Activated T-cell treated with anti-CD3 and anti-CD28 coated beads for 48 hours (primary cell): Measurements from ENCODE around the gene GLYATL1B.
"Not testable (repeated sequence)": the region's sequence is repeated elsewhere in the genome, so short reads cannot be mapped to it uniquely, and the experiment has no call there.

Experiments used
- DNase-seq: peaks from one replicate; pipeline ENCODE4 v3.0.0-alpha.2; 2020; ENCODE audit warnings: low read depth

GLYATL1B gene, protein sequence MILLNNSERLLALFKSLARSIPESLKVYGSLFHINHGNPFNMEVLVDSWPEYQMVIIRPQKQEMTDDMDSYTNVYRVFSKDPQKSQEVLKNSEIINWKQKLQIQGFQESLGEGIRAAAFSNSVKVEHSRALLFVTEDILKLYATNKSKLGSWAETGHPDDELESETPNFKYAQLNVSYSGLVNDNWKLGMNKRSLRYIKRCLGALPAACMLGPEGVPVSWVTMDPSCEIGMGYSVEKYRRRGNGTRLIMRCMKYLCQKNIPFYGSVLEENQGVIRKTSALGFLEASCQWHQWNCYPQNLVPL

DNA sequence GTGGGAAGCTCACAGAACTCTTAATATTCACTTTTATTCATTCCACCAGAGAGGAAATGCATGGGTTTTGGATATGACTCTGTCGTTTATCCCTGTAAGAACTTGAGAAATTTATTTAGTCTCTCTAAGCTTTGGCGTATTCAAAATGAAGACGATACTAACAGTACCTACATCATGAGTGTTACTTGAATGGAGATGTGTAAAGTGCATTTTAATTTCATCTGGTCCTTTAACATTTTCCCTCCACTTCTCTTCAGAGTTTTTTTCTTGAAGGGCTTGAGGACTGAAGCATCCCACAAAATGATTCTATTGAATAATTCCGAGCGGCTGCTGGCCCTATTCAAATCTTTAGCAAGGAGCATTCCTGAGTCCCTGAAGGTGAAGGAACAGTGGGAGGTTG, at the start of gene GLYATL1B:
Gene GLYATL1B (plus strand): TSS at position 301 of the 400 bp plus-strand sequence. CDS start 0 bp downstream, at position 301.
- DNase-seq: not testable (repeated sequence)

DNA sequence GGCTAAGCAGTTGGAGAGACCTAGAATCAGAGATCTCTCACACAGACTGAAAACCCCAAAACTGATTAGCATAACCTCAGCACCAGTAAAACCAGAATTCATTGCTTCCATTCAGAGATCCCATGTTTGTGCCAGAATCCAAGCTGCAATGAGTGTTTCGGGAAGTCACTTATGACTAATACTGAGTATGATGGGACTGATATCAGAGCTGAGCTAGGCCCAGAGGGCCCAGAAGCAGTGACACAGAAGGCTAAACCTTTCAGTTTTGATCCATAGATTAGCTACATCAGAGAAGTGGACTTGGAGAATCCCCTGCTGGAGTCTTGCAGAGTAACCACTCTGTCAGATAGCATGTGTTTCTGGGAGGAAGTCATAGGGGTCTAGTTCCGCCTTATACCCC, 49.6 kb upstream of the GLYATL1B start:
- not testable (repeated sequence) for DNase-seq

DNA sequence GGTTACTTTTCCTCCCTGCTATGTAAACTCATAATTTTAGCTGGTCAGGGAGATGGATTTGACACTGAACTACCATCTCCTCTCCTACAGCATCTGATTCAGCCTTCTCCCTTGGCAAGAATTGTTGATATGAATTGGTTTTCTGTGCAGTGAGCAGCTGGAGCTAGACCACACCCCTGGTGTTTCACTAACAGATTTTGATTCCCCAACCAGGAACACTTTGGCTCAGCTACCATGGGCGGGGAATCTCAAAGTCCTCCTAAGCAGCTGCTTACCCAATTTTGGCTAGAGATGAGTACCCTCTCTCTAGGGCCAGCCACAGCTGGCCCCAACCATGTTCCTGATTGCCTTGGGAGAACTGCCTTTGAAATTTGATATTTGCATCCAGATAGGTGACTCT, 48.7 kb upstream of the GLYATL1B start:
- DNase-seq: not testable (repeated sequence)

DNA sequence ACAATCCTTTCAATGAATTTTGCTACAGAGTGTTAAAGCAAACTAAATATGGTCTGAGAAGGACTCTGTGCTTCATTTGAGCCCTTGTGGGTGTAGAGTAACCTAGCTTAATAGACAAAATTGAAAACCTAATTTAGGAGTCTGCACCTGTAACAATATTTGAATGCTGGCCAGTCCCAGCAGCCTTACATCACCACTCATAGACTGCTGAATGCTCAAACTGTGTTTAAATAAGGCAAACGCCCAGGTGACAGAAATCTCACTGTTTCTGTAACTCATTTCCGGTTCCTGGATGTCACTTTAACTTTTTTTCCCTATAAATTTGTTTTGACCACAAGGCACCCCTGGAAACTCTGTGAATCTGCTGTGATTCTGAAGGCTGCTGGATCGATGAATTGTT, 45.5 kb upstream of the GLYATL1B start:
- no peak for DNase-seq

DNA sequence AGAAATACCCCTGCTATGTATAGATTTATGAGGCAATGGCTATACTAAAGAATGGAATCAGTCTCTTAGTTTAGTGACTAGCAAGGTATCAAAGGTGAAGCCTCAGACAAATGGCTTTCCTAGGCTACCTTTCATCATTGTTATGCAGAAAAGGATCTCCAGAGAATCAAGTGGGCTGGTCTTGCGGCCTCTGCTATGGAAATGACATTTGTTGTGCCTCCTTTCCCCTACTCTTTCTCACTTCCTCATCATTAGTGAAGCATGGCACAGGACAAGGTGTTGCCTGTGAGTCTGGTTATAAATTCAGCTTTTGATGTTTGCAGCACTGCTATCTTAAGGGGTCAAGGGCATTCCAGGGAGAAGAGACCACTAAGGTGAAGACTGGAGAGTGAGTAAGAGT, 34.7 kb upstream of the GLYATL1B start:
- not testable (repeated sequence) for DNase-seq

DNA sequence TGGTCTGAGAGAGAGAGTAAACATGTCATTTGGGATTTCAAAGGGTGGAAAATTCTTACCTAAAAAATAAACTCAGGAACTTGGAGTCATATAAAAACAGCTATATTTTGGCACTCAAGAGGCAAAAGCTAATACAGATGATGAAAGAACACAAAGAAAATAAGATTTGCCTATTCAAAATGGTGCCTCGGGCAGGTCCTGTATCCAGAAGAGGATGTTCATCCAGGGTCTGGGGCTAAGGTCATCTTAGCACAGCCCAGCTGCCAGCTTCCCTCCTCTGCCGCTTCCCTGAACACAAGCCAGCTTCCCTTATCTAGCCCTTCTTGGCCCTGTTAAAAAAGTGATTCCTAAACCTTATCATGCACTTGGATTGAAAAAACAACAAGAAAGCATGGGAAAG, 33.8 kb upstream of the GLYATL1B start:
- DNase-seq: not testable (repeated sequence)

DNA sequence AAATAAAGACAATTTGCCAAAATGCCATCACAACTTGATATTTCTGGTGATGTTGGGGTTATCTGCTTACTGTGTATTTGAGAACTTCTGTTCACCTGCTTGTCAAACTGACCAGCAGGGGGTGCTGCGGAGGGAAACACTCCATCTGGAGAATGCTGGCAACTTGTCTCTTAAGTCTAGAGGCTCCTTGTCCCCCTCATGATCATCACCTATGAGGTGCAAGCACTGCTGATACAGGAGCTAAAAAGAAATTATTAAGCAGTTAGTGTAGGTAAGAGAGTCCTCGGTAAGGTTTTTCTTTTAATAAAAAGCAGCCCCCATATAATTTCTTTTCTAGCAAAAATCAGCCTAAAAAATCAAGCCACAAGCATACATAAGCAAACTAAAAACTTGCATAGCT, 32.7 kb upstream of the GLYATL1B start:
- DNase-seq: peak; percentile 65

DNA sequence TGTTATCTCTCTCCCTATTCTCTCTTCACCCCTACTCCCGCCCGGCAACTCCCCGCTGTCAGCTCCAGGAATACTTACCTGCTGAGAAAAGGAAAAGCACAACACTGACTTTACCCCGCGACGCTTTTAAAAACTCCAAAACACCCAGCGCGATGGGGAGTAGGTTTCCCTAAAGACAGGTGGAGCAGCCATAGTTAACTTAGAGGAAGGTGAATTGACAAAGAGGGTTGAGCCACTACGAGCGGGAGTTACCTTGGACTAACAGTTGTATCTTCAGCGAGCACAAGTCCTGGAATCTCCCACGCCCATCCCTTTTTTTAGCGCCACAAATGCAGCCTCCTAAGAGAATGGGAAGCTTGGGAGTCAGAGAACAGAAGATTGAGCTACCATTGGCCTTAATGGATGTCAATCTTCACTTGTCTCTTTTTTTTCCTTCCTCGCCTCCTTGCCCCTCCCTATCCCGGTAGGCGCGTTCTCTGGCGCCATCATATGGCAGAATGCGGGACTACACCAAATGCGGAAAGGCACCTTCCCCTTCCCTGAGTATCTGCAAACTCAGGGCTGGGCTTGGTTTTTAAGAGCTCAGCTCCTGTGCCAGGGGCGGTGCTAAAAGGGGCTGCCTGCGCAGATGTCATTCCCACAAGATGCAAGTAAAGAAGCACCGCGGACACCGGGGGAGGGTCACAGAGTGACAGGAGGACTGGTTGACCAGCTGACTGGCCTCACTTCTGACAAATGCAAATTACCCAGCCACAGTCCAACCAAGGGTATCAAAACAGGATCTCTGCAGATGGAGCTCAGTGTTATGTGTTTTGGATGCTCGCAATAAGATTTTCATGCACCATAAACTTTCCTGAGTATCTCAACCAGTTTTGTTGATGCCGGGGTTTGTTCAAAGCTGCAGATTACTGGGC, 27.7 kb upstream of the GLYATL1B start:
- DNase-seq: peak; percentile 81

DNA sequence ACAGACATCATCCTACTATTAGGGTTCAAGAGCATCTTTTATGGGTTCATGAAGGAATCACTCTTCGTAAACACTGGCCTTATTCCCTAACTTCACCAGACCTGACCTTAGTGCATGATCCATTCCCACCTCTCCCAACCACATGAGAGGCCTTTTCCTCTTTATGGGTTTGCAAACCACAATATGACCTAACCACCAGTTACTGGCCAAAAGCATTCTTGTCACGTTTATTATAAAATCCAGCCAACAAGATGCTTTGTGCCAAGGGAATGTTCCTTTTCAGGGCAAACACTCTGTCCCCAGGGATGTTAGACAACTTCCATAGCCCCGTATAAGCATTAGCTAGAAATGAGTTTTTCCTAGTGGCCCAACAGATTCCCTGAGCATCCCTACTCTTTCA, 26.0 kb upstream of the GLYATL1B start:
- not testable (repeated sequence) for DNase-seq

DNA sequence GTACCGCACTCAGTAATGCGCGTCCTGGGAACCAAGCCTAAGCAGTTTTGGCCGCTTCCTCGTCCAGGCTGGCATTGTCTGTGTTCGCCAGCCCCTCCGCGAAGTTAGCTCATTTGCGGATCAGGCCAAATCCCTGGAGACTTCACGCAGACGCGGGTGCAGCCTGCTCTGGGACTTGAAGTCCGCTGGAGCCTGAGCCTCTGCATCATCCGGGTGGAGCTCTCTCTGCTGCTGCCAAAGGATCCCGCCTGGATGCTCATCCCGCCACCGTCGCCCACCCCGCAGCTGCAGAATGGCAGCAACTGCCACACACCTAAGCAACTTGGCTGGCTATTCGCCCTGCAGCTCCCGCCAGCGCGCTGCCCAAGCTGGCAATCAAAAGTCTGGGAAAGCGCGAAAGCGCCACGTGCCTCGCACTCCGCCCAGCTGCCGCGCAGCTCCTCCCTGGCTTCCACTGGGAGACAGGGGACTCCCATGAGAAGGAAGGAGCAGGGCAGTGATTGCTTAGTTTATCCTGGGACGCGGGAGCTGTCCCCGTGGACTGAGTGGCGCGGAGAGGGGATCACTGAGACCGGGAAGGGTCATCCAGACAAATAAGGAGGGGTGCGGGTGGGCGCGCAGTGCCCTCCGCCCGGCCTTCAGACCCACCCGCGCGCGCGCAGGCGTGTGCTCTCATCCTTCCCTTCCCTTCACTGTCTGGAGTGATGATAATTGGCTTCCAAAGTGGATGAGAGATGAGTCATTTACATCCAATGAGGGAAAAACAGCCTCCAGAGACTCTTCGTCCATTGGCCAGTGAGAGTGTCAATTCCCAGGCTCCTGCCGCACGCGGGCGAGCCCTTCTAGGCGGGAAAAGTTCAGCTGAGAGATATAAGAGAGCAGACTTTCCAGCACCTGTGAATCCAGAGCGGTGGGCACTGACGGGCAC, 23.2 kb upstream of the GLYATL1B start:
- no peak for DNase-seq

DNA sequence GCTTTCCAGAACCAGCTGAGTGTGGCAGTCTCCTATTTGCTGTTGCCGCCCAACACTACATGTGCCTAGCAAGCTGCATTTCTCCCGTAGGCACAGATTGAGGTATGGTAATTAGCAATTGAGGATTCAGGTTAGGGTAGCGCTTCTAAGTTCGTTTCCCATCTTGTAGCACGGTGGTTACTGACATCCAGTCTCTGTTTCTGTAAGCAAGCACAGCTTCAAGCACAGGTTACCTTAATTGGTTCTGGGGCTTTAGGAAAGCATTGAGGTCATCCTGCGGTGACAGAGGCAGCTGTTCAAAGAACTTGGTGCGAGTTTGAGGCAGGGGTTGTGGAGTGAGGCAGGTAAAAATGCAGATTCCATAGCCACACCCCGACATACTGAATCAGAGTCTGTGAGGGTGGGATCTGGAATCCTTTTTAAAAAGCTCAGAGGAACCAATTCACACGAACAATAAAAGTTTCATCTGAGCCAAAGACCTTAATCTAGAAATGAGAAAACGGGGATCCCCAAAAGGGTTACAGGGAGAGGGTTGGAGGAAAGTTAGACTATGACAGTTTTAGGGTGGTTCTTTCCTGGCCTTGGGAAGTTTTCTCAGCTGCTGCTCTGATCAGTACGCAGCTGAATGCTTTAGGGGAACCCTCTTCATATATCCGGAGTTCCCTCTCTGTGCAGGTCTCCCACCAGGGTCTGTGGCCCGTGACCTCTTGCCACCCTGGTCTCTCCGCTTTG, 21.9 kb upstream of the GLYATL1B start:
- DNase-seq: not testable (repeated sequence)

DNA sequence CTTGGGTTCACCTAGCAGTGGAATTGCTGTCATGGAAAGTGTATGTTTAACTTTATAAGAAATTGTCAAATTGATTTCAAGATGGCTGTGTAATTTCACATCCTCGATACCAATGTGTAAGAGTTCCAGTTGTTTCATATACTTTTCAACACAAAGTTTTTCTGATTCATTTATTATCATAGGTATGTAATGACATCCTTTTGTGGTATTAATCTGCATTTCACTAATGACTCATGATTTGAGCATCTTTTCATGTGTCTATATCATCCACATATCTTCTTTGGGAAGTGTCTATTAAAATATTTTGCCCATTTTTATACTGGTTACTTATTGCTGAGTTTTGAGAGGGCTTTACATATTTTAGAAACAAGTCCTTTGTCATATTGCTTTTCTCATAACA, 17.0 kb upstream of the GLYATL1B start:
- no peak for DNase-seq

DNA sequence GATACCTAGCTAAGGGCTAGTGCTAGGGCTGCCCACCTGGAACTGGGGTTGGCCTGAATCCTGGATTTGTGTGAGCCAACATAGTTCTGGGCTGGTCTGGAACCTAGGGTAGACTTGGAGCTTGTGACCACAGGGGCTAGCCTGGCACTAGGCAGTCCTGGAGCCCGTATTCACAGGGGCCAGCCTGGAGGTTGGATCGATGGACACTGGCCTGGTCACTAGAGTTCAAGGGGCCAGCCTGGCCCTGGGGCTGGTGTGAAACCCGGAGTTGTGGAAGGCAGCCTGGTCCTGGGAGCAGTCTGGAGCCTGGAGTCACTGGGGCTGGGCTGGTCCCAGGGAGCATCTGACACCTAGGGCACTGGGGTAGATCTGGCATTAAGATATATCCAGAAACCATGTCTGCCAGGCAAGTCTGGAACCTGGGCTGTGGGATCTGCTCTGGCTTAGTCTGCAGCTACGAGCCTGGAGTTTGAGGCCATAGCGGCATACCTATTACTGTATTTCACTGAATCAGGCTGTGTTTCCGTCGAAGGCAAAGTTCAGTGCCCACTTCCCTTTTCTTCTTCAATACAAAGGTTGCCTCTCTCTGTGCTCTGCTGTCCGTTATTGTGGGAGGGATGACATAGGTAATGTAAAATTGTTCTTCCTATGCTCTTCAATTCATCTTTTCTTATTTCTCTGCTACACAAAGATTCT, 9.1 kb upstream of the GLYATL1B start:
- DNase-seq: no peak

DNA sequence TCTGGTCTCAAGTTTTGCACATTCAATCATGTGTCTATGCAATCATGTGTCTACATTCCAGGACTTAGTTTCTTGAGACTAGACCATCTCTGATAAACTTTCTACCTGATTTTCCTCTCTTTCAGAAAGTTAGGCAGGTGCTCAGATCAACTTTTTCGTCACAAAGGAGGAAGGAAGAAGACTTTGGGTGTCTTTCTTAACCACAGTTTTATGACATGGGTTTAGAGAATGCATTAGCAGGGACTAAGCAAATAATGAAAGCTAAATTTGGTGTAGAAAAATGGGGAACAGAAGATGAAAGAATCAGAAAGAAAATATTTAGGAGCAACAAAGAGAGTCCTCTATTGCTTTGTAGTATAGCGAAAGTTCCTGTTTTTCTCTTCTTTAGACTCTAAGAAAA, 7.7 kb upstream of the GLYATL1B start:
- no peak for DNase-seq

DNA sequence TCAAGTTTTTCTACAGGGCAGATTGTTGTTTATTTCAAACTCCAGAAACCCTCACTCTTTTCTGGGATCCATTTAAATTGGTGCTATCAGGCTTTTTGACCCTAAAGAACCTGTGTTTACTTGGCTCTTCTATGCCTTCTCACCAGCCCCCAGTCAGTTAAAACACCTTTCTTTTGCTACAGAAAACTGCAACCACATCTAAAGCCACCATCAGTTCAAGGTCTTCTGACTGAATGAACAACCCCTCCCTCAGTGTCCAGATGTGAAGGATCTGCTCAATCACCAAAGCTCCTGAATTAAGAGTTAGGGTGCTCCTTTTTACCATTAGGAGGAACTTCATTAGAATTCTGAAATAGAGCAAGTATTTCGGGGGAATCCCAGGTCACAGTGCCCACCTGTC, 7.0 kb upstream of the GLYATL1B start:
- DNase-seq: no peak

DNA sequence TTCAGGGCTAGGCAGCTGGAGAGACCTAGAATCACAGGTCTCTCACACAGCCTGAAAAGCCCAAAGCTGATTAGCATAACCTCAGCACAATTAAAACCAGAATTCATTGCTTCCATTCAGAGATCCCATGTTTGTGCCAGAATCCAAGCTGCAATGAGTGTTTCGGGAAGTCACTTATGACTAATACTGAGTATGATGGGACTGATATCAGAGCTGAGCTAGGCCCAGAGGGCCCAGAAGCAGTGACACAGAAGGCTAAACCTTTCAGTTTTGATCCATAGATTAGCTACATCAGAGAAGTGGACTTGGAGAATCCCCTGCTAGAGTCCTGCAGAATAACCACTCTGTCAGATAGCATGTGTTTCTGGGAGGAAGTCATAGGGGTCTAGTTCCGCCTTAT, 5.7 kb upstream of the GLYATL1B start:
- DNase-seq: not testable (repeated sequence)

DNA sequence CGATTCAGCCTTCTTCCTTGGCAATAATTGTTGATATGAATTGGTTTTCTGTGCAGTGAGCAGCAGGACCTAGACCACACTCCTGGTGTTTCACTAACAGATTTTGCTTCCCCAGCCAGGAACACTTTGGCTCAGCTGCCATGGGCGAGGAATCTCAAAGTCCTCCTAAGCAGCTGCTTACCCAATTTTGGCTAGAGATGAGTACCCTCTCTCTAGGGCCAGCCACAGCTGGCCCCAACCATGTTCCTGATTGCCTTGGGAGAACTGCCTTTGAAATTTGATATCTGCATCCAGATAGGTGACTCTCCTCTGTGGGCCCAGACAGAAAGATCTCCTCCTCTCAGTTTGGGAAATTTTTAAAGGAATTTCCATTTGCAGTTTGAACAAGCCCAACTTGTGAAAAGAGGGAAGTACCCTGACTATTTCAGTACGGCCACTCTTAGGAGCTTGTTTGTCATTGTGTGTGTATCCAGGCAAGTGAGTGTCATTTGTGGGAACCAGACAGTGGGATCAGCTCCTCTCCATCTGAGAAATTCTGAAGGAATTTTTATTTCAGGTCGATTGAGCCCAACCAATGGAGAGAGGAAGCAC, 4.6 kb upstream of the GLYATL1B start:
- not testable (repeated sequence) for DNase-seq

DNA sequence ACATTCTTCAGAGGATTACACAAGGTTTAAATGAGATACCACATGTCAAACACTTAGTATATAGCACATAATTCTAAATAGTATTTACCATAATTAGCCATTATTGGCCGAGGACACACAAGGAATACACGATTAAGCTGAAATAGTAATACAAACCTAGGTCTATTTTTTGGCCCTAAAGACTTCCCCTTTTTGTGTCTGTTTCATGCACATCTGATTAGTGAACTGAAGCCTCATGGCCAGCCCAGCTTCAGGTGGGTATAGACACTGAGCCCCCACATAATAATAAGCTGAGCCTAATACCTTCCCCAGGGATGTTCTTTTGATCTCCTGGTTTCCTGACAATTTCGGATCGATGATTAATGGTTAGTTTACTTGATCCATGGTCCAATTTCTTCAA, 2.1 kb downstream of the GLYATL1B start:
- no peak for DNase-seq

DNA sequence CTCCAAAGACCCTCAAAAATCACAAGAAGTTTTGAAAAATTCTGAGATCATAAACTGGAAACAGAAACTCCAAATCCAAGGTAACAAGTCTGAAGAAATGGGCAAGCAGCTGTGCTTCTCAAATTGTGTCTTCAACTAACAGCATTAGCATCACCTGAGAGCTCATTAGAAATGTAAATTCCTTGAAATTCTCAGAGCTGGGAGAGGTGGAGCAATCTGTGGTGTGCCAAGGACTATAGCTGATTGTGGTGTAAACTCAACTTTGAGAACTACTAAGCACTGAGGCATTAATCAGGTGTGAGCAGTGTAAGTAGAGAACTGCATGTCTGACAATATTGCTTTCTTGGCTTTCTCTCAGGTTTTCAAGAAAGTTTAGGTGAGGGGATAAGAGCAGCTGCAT, 7.5 kb downstream of the GLYATL1B start:
- not testable (repeated sequence) for DNase-seq

DNA sequence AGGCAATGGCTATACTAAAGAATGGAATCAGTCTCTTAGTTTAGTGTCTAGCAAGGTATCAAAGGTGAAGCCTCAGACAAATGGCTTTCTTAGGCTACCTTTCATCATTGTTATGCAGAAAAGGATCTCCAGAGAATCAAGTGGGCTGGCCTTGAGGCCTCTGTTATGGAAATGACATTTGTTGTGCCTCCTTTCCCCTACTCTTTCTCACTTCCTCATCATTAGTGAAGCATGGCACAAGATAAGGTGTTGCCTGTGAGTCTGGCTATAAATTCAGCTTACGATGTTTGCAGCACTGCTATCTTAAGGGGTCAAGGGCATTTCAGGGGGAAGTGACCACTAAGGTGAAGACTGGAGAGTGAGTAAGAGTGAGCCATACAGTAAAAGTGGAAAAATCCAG, 9.1 kb downstream of the GLYATL1B start:
- not testable (repeated sequence) for DNase-seq
